ENCODE measurements around the gene SOX21.
"Not testable (repeated sequence)": the region's sequence is repeated elsewhere in the genome, so short reads cannot be mapped to it uniquely, and the experiment has no call there.

SOX21 gene

GRCh38 chr13:94712287-94712811 is at the start of gene SOX21:
SOX21 (minus strand) TSS chr13:94712545; CDS start chr13:94712049, 496 bp downstream.
- no peak for DNase-seq

GRCh38 chr13:94761407-94761806 is 49.1 kb upstream of the SOX21 start:
- DNase-seq: no peak

GRCh38 chr13:94759120-94759728 is 46.9 kb upstream of the SOX21 start:
- DNase-seq: no peak

GRCh38 chr13:94758436-94758960 is 46.2 kb upstream of the SOX21 start:
- no peak for DNase-seq

GRCh38 chr13:94753327-94753726 is 41.0 kb upstream of the SOX21 start:
- DNase-seq: no peak

- DNase-seq: no peak
These were observed 36.8 kb upstream of the SOX21 start for GRCh38 chr13:94749162-94749561.

- no peak for DNase-seq
These were observed 26.9 kb upstream of the SOX21 start for GRCh38 chr13:94739235-94739634.

GRCh38 chr13:94731028-94731427 is 18.7 kb upstream of the SOX21 start:
- no peak for DNase-seq

- DNase-seq: not testable (repeated sequence)
These were observed 17.6 kb upstream of the SOX21 start for GRCh38 chr13:94729941-94730340.

- DNase-seq: no peak
These were observed 14.1 kb upstream of the SOX21 start for GRCh38 chr13:94726425-94726824.

GRCh38 chr13:94722609-94723345 is 10.4 kb upstream of the SOX21 start:
- no peak for DNase-seq

- not testable (repeated sequence) for DNase-seq
These were observed 6.4 kb upstream of the SOX21 start for GRCh38 chr13:94718697-94719096.

- no peak for DNase-seq
These were observed 5.6 kb upstream of the SOX21 start for GRCh38 chr13:94717916-94718315.

- no peak for DNase-seq
These were observed 3.7 kb upstream of the SOX21 start for GRCh38 chr13:94716016-94716415.

- DNase-seq: no peak
These were observed 1.3 kb upstream of the SOX21 start for GRCh38 chr13:94713561-94714182.

GRCh38 chr13:94712812-94713560 is 641 bp upstream of the SOX21 start:
- no peak for DNase-seq

- no peak for DNase-seq
These were observed 621 bp downstream of the SOX21 start for GRCh38 chr13:94711561-94712286.

- no peak for DNase-seq
These were observed 1.3 kb downstream of the SOX21 start for GRCh38 chr13:94710881-94711560.

GRCh38 chr13:94710065-94710781 is 2.1 kb downstream of the SOX21 start:
- no peak for DNase-seq

- DNase-seq: no peak
These were observed 3.1 kb downstream of the SOX21 start for GRCh38 chr13:94709001-94709834.
